ENCODE results near the gene CTNNBIP1. TPM values are rescaled to one million over a fixed set of nuclear protein-coding genes. Genes with fewer than 3 reads are reported as not detected.

Gene CTNNBIP1
- total RNA-seq, 1 donor from 2014 or later: 75.5 TPM

- no peak for DNase-seq (ENCODE audit: low read depth, low spot score)
- TF ChIP-seq CTCF (conservative IDR thresholded peaks at IDR 0.05): no peak
- no peak overlapping the region for H3K27ac Mint-ChIP-seq (ENCODE audit: unreplicated experiment)
- H3K4me1 Mint-ChIP-seq: peaks cover 5% of the 10 kb centered on the region
- H3K27me3 Mint-ChIP-seq (ENCODE audit: low read depth): no peaks in the 10 kb centered on the region
- H3K4me3 Mint-ChIP-seq: no peak overlapping the region
- H3K36me3 Mint-ChIP-seq (ENCODE audit: low read depth): no peaks in the 10 kb centered on the region
- H3K9me3 Mint-ChIP-seq: no peaks in the 10 kb centered on the region
These were observed 62.8 kb downstream of the CTNNBIP1 start for GRCh38 chr1:9847269-9847668.

- DNase-seq (ENCODE audit: low read depth, low spot score): no peak
- no peak for TF ChIP-seq CTCF (conservative IDR thresholded peaks at IDR 0.05)
- Mint-ChIP-seq H3K4me3 (no peak overlapping the region), H3K36me3 (ENCODE audit: low read depth) (no peaks in the 10 kb centered on the region), H3K4me1 (peaks cover 5% of the 10 kb centered on the region), H3K27me3 (ENCODE audit: low read depth) (no peaks in the 10 kb centered on the region), H3K9me3 (no peaks in the 10 kb centered on the region), H3K27ac (ENCODE audit: unreplicated experiment) (no peak overlapping the region)
These were observed 63.4 kb downstream of the CTNNBIP1 start for GRCh38 chr1:9846611-9847171.

- Mint-ChIP-seq H3K36me3 (ENCODE audit: low read depth) (no peaks in the 10 kb centered on the region), H3K4me3 (no peak overlapping the region), H3K9me3 (no peaks in the 10 kb centered on the region), H3K4me1 (peaks cover 5% of the 10 kb centered on the region), H3K27me3 (ENCODE audit: low read depth) (no peaks in the 10 kb centered on the region), H3K27ac (ENCODE audit: unreplicated experiment) (no peak overlapping the region)
- DNase-seq (ENCODE audit: low read depth, low spot score): no peak
- TF ChIP-seq CTCF (conservative IDR thresholded peaks at IDR 0.05): no peak
These were observed 64.2 kb downstream of the CTNNBIP1 start for GRCh38 chr1:9845914-9846313.

- H3K36me3 Mint-ChIP-seq (ENCODE audit: low read depth): no peaks in the 10 kb centered on the region
- no peak for DNase-seq (ENCODE audit: low read depth, low spot score)
- H3K4me1 Mint-ChIP-seq: peaks cover 5% of the 10 kb centered on the region
- TF ChIP-seq CTCF (conservative IDR thresholded peaks at IDR 0.05): no peak
- H3K27ac Mint-ChIP-seq (ENCODE audit: unreplicated experiment): no peak overlapping the region
- no peaks in the 10 kb centered on the region for H3K9me3 Mint-ChIP-seq
- no peak overlapping the region for H3K4me3 Mint-ChIP-seq
- H3K27me3 Mint-ChIP-seq (ENCODE audit: low read depth): no peaks in the 10 kb centered on the region
These were observed 65.3 kb downstream of the CTNNBIP1 start for GRCh38 chr1:9844756-9845155.

GRCh38 chr1:9844106-9844505, 66.0 kb downstream of the CTNNBIP1 start:
- no peaks in the 10 kb centered on the region for H3K27me3 Mint-ChIP-seq (ENCODE audit: low read depth)
- TF ChIP-seq CTCF (conservative IDR thresholded peaks at IDR 0.05): no peak
- H3K36me3 Mint-ChIP-seq (ENCODE audit: low read depth): no peaks in the 10 kb centered on the region
- no peak overlapping the region for H3K27ac Mint-ChIP-seq (ENCODE audit: unreplicated experiment)
- H3K4me1 Mint-ChIP-seq: peaks cover 8% of the 10 kb centered on the region
- no peak for DNase-seq (ENCODE audit: low read depth, low spot score)
- no peaks in the 10 kb centered on the region for H3K9me3 Mint-ChIP-seq
- no peak overlapping the region for H3K4me3 Mint-ChIP-seq

- no peaks in the 10 kb centered on the region for H3K27me3 Mint-ChIP-seq (ENCODE audit: low read depth)
- peaks cover 12% of the 10 kb centered on the region for H3K4me1 Mint-ChIP-seq
- no peak overlapping the region for H3K27ac Mint-ChIP-seq (ENCODE audit: unreplicated experiment)
- no peak for DNase-seq (ENCODE audit: low read depth, low spot score)
- H3K9me3 Mint-ChIP-seq: no peaks in the 10 kb centered on the region
- no peak overlapping the region for H3K4me3 Mint-ChIP-seq
- no peaks in the 10 kb centered on the region for H3K36me3 Mint-ChIP-seq (ENCODE audit: low read depth)
- TF ChIP-seq CTCF (conservative IDR thresholded peaks at IDR 0.05): no peak
These were observed 66.5 kb downstream of the CTNNBIP1 start for GRCh38 chr1:9843576-9843945.

All from neural crest cell (in vitro differentiated cells).